Stimulated activated CD4-positive, alpha-beta T cell treated with anti-CD3 and anti-CD28 coated beads, TNF-alpha, amount 100 ng/mL, for 4 hours (primary cell): ENCODE data around the gene IQUB.
"Not testable (repeated sequence)": the region's sequence is repeated elsewhere in the genome, so short reads cannot be mapped to it uniquely, and the experiment has no call there.

Experiments
- DNase-seq, 3 experiments: peaks; one replicate each; pipeline ENCODE4 v3.0.0-alpha.2; 2020; ENCODE audit warnings: low read depth in 3 of 3

The IQUB gene

DNA sequence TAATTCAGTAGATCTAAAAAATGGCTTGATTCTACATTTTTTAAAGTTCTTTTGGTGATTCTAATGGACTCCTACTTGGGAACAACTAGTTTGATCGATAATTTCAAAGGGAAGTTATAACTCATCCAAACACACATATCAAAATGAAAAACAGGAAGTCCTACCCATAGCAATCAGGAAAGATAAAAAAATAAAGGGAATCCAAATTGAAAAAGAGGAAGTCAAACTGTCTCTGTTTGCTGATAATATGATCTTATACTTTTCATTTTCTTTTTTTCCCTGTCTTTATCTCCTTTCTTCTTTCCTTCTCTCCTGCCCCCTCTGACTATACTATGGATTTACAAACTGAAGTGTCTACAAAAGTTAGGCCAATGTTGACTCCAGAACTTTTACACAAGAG is 118.8 kb downstream of the IQUB start:
- DNase-seq: no peak

DNA sequence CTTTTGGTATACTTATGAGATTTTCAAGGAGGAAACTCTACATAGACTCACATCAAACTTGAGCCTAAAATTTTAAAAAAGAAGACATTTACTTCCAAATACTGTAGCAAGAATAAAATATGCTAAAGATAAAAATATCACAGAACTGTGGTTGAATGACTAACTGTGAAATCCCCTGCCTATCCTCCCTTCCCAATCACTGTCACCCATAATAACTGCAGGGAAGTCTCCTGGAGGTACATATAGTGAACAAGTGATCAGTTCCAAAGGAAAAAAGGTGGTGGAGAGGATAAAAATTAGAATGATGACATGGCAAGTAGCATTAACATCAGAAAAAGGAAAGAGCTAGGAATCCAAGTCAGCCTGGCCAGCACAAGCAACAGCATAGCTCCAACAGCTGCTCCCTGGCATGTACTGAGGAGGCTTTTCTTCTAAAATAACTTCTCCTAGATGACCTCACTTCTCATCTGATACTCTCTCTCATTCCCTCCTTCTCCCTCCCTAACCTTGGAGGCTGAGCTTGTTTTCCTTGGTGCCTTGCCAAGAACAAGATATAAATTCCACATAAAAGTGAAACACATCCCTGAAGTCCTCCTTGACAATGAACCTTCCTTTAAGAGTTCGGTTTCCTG is 124.0 kb downstream of the IQUB start:
- no peak for DNase-seq

DNA sequence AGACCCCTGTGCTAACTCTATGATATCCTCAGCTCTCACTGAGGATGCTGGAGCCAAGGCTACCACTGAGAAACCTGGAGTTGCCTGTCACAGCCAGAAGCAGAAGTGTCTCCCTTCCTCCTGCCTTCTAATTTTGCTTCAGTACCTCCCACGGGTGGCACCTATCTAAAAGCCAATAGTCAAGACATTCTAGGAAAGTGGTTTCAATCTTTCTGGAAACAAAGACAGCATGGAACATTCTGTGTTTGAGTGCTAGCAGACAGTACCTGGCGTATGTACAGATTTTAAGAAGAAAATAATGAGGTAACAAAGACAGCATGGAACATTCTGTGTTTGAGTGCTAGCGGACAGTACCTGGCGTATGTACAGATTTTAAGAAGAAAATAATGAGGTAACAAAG is 126.4 kb downstream of the IQUB start:
- not testable (repeated sequence) for DNase-seq
